GM21360 (cell line): ENCODE measurements around the gene AQP1.

Source experiments
- ATAC-seq: cut with Tn5 transposase; IDR thresholded peaks from one replicate; pipeline ENCODE4 v1.9.1; 2021; ENCODE audit warnings: mild to moderate bottlenecking, moderate library complexity; ENCODE audit not compliant: unreplicated experiment

The AQP1 gene

DNA sequence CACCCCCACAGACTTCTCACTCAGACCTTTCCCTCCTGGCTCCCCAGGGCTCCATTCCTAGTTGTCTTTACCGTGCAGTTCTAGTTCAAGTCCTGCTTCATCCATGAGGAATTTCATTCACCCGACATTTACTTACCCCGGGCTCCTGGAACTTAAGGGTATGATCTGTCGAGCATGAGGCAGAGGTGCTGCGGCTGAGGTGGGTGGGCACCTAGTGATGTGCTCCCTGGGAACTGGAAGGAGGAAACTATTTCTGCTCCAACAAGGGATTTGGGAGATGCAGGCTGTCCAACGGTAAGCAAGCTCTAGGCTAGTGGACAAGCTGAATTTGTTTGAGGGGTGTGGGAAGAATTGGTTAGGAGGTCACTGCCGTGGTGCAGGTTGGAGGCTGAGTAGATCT is 30.2 kb upstream of the AQP1 start:
- ATAC-seq: no peak

DNA sequence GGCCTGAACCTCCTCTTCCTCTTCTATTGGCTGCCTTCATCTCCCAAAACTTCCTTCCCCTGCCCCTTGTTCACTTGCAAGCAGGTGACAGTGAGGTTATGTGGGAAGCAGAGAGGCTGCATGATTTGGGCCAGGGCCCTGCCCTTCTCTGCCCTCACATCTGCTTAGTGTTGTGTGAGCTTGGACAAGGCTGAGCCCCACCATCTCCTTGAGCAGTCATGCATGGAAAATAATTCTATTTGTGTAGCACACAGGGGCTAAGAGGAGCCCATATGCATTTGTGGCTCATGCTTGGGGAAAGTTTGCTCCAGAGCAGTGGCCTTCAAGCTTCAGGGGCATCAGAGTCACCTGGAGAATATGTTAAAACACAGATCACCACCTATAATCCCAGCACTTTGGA is 26.8 kb upstream of the AQP1 start:
- no peak for ATAC-seq

DNA sequence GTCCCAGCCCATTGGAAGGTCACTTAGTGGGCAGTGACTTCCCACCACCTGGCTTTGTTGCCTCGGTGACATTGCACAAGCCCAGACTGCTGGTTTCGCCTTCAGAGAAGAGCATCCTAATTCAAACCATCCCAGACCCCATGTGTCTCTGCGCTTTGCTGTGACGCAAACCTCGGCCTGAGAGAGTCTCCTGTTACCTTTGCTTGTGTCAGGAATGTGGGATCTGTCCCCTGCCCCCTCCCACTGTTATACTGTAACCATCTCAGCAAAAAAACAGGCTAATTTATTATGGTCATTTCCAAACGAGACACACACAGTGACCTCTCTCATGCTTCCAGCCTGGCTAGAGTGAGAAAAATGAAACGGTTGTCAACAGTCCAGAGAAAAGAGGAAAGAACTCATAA is 25.0 kb upstream of the AQP1 start:
- no peak for ATAC-seq

DNA sequence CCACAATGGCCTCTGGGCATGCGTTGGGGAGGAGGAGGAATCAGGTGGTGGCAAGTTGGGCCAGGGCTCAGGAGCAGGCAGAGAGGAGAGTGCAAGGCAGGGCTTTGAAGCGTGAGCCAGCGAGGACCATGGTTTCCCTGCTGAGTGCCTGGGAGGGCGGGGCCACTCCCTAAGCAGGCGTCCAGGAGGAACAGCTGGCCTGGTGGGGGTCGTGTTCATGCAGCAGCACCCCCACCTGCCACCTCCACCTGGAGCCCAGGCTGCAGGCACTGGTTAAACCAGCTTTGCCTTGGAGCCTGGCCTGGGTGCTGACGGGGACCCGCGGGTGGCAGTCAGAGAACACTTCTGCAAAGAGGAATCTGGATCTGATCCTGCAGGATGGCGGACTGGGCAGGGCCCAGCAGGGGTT is 24.2 kb upstream of the AQP1 start:
- no peak for ATAC-seq

DNA sequence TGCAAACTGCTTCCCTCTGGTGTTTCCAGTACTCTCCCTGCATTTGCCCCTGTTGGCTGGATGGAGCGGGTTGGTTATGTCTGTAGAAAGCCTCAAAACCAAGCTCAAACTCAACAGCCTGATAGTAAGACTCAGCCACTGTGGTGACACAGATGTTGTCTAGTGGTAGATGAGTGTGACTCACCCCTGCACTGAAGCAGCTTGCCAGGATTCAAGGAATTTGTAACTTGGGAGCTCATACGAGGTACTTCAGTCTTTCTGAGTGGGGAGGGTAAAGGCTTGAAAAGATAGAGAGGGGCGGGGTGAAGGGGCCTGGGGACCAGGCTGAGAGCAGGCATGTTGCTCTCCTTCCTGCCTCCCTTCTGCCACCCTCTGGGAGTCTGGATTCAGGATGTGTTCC is 22.9 kb upstream of the AQP1 start:
- no peak for ATAC-seq

DNA sequence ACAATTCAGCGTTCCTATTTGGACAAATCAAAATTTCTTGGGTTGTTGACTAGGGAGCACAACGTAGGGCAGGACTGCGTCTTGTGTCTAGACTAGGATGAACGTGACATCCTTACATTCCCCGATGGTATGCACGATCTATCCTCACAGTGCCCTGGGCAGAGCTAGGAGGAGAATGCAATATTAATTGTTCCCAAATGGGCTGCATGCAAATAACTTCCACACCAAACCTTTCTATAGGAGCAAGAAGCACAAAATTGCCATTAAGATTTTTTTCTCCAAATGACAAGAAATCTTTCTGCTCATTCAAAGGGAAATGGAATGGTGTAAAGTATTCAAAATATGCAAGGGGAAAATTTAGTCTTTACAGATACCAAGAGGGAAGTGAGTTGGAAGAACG is 21.4 kb upstream of the AQP1 start:
- no peak for ATAC-seq

DNA sequence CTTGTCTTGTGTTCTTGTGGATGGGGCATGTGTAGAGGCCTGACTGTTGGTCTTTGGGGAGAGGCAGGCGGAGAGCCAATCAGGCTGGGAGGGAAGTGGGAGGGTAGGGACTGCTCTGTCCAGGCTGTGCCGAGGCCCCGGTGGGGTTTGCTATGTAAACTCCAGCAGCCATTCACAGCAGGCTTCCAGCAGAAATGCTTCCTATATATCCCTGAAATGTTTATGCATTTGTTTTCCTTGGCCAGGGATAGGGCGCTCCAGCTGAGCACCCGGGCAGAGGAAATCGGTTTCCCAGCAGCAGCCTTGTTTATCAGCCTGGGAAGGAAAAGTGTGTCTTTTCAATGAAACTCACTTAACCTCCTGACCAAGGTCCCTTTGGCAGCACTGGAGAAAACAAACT is 18.3 kb upstream of the AQP1 start:
- no peak for ATAC-seq

DNA sequence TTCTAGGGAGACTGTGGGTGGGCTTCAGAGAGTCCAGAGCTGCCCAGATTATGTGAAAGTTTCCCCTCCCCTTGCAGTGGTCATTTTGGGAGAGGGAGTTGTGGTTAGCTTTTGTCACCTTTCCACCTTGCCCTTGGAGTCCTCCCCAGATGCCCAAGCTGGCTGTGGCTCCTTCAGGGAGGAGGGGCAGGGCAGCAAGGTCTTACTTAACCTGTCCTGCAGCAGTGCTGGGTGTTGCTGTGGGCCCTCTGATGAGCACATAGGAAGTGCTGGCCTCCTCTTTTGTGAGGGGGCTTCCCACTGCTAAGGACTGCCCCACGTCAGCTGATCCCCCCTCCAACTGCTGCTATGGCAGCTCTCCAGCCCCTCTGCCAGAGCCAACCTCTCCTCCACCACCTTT is 17.6 kb upstream of the AQP1 start:
- no peak for ATAC-seq

DNA sequence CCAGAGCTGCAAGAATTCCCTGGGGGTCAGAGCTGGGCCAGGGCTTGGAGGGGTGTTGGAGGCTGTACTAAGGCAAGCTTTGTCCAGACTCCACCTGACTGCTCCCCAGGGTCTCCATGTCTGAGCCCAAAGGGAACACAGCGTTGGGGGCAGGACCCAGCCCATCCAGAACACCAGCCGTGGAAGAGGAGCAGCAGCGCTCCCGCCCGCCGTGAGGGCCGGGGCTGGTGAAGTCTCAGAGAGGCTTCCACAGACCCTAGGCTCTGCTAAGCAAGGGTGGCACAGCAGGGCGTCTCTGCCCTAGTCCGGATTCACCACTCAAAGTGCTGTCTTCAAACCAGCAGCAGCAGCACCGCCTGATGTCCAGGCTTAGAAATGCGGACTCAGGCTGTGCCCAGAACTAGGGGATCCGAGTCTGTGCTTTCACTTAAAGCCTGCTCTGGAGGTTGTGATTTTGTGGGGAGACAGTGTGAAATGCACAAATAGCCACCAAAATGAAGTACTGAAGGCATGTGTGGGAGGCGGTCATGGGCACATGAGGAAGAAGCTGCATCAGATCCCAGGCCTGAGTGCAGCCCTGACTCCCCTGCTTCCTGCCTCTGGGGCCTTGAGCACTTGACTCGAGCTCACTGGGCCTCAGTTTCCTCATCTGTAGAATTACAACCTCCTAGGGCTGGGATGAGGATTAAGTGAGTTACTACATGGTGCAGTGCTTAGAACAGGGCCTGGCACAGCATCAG is 16.6 kb upstream of the AQP1 start:
- ATAC-seq: no peak

DNA sequence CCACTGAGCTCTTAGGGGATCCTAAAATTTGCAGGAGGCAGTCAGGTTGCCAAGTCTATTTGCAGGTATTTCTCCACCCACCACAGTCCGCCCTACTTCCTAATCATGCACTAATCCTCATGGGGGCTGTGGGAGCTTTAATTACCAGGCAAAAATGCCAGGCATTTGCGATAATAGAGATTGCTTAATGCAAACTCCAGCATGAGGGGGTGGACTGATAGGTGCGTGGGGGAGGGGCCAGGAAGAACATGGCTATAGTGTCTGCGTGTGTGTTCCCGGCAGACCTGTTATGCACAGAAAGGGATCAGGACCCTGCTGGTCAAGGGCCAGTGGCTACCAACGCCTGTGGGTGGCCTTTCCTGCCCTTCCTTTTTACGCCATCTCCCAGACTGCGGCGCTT is 15.6 kb upstream of the AQP1 start:
- no peak for ATAC-seq

DNA sequence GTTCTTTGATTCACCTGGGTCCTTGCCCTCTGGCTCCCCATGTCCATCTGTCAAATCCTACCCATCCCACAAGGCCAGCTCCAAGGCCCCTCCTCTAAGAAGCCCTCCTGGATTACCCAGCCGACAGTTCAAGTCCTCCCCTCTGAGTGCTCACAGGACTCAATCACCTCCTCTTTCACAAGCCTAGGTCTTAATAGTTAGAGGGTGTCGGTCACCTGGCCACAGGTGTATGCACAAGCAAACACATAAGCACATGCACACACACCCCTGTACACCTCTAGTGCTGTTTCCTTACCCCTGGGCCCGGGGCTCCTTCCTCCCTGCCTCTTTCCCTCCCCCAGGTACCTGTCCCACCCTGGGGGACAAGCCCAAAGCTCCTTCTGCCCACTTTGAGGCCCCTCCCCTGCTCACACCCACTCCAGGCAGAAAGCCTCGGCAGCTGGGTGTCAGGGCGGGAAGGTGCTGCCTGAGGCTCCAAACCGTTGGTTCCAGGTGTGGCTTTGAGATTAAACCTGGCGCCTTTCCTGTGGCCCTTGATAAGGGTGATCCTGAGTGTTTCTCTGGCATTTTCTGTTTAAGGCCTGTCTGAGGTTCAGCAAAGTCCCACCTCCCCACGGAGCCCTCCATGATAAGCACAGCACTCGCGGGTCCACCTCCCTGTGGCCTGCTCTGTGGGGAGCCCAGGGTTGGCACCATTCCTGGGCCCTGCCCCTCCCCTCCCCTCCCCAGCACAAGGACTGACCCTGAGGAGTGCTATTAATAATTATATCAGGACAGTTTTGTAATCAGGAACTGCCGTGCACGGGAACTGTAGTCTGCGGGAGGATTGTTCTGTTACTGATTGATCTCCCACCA is 14.6 kb upstream of the AQP1 start:
- ATAC-seq: no peak

DNA sequence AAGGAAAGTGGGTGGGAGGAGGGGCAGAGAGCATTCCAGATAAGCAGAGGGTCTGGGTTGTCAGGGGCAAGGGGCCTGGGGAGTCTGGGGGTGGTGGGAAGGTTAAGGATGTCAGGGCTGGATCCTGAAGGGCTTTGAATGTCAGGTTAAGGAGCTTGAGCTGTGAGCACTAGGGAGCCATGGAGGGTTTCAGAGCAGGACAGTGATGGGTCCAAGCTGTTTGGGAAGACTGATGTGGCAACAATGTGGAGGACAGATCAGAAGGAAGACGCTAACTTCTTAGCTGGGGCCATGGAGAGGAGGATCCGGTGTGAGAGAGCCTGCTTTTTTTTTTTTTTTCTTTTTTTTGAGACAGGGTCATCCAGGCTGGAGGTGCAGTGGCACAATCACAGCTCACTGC is 13.9 kb upstream of the AQP1 start:
- no peak for ATAC-seq

DNA sequence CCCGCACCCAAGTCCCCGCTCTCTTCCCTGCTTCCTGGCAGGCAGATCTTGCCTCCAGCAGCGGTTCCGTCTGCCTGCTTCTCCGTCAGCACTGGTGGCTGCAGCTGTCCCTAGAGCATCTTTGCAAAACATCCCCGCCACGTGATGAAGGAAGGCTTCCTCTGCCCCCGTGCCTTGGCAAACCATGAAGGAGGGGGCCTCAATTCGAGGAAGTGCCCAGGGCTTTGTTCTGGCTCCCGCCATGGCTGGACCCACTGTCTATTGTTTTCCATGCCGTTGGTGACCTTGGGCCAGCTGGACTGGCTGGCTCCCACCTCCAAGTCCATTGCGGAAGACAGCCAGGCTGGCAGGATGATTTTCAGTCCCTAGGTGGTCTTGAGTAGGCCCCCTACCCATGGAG is 13.2 kb upstream of the AQP1 start:
- ATAC-seq: no peak

DNA sequence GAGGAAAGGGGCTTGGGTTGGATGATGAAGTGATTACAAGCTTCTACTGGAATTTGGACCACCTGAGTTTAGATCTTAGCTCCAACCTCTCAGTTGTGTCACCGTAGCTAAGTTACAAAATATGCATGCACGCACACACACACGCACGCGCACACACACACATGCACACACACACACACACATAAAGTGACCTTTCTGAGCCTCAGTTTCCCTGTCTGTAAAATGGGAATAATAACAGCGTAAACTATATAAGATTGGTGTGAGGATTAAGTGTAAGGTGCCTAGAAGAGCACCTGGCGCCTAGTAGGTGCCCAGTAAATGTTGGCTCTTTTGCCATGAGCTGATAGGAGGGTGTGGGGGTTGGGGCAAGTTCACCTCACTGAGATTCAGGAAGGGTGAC is 12.6 kb upstream of the AQP1 start:
- ATAC-seq: no peak

DNA sequence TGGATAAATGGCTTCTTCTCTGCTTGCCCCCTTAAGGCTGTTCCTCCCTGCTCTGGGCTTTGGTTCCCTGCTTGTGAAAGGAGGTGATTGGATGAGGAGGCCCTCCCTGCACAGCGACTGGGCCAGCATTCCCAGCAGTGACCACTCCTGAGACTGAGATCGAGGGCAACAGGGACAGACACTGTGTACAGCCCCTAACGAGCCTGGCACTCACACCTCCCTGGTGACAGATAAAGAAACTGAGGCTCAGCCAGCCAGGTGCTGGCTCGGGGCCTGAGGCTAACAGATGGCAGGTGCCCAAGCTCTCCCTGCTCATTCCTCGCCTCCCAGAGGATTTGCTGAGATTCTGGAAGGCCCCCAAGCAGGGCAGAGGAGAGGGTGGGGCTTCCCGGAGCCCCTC is 12.0 kb upstream of the AQP1 start:
- no peak for ATAC-seq

DNA sequence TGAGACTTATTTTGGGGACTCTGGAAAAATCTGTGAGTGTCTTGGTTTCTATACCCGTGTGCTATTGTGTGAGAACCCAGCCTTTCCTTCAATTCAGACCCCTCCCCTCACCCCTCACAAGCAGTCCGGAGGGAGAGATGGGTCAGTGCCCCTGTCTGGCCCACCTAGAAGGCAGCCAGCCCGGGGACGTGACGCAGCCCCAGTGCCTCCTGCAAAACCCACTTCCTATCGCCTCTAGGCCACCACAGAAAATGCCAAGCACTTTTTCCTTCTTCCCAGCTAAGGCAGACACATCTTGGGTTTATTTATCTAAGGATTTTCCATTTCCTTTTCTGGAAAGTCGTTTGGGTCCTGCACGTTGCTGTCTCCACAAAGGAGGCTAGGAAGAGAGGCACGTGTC is 11.6 kb upstream of the AQP1 start:
- no peak for ATAC-seq

DNA sequence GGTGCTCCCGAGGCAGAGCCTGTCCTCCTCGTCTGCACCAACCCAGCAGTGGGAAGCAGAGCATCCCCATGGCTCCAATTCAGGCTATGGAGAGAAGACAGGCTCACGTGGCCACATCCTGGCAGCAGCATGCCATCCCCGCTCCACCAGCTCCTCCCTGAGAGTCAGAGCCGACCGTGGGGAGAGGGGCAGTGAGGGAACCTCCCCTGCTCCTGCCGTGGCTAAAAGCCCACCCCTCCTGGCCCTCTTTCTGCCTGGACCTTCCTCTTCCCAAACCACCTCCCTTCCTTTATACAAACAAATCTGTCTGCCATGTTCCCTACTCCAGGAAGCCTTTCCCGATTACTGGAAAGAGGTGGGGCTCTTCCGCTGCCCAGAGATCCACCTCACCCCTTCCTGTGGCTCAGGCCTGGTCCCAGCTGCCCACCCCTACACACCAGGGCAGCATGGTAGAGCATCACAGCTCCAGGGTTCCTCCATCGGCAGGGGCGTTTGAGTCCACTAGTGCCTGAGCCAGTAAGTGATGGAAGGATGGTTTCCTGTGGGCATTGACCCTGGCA is 10.8 kb upstream of the AQP1 start:
- no peak for ATAC-seq

DNA sequence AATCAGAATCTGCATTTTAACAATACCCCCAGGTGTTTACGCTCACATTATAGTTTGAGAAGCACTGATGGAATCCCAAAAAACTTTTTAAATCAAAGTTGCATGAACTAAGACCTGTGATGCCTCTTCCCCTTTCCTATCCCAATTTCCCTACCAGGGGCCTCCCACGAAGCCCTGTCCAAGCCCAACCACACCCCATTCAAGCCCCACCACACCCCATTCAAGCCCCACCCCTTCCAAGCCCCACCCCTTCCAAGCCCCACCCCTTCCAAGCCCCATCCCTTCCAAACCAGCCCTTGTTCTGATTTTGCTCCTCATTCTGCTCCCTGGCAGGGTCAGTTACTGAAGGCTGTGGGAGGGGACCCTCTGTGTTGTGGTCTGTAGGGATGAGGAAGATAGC is 9.8 kb upstream of the AQP1 start:
- ATAC-seq: no peak

DNA sequence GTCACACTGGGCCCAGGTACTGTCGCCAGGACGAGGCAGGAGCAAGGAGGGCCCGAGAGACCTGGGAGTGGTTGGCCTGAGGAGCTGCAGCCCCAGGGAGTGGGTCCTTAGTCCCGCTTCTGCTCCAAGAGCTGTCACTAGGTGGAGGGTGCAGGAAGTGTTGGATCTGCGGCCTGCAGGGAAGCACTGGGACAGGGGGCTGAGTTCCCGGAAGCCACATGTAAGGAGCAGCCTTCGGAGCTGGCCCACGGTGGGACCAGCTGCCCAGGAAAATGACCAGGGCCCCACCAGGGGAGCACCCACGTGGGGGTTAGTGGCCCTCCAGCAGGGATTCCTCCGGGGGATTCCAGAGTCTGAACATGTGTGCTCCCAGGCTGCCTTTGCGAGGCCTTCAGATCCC is 9.2 kb upstream of the AQP1 start:
- no peak for ATAC-seq

DNA sequence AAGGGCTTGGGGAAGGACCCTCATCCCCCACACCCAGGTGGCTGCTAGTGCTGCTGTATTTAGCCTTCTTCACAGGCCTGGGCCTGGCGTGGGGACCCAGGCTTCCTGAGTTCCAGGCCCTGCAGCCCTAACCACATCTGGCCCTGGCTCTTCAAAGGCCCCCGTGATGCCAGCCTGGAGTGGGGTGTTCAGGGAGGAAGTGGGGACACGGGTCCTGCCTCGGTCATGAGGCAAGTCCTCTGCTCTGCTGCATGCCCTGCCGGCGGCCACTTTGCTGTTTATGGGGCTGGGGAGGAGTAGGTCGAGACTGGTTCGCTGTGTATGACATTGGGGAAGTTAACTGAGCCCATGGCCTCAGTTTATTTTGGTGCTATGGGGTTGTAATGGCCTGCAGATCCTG is 8.5 kb upstream of the AQP1 start:
- no peak for ATAC-seq

DNA sequence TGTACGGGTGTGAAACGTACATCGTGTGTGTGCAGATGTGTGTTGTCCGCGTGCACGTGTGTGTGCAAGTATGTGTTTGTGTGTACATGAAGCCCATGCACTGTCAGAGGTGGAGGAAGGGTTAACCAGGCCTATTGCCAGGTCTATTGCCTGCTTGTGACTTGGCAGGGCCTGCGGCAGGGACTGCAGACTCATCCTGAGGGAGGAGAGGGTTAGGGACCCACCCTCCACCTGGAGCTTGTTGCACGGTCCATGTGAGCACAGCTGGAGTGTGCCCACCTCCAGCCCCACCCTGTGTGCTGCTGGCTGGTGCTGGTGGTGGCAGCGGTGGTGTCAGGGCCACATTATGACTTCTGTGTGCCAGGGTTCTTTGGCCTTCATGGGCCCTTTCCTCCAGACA is 7.1 kb upstream of the AQP1 start:
- no peak for ATAC-seq
